Measurements from ENCODE around the gene PROCA1.

- no peak for TF ChIP-seq POLR2A (IDR thresholded peaks at IDR 0.05)
- no peak for TF ChIP-seq CTCF (IDR thresholded peaks at IDR 0.05)
- no peak for TF ChIP-seq POLR2AphosphoS5 (IDR thresholded peaks at IDR 0.05)
Measured at GRCh38 chr17:28741358-28742349, 30.0 kb upstream of the PROCA1 start.
